Measurements from ENCODE around the gene MAGEA9.
"Not testable (repeated sequence)": the region's sequence is repeated elsewhere in the genome, so short reads cannot be mapped to it uniquely, and the experiment has no call there.

DNA sequence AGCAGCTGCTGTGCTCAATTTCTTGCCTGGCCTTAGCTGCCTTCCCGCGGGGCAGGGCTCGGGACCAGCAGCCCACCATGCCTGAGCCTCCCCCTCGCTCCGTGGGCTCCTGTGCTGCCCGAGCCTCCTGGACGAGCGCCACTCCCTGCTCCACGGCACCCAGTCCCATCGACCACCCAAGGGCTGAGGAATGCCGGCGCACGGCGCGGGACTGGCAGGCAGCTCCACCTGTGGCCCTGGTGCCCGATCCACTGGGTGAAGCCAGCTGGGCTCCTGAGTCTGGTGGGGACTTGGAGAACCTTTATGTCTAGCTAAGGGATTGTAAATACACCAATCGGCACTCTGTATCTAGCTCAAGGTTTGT is 23.0 kb upstream of the MAGEA9 start:
- TF ChIP-seq, protein P1, sequence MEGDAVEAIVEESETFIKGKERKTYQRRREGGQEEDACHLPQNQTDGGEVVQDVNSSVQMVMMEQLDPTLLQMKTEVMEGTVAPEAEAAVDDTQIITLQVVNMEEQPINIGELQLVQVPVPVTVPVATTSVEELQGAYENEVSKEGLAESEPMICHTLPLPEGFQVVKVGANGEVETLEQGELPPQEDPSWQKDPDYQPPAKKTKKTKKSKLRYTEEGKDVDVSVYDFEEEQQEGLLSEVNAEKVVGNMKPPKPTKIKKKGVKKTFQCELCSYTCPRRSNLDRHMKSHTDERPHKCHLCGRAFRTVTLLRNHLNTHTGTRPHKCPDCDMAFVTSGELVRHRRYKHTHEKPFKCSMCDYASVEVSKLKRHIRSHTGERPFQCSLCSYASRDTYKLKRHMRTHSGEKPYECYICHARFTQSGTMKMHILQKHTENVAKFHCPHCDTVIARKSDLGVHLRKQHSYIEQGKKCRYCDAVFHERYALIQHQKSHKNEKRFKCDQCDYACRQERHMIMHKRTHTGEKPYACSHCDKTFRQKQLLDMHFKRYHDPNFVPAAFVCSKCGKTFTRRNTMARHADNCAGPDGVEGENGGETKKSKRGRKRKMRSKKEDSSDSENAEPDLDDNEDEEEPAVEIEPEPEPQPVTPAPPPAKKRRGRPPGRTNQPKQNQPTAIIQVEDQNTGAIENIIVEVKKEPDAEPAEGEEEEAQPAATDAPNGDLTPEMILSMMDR (IDR thresholded peaks at IDR 0.05): not testable (repeated sequence)
- TF ChIP-seq POLR2A (IDR thresholded peaks at IDR 0.05): not testable (repeated sequence)
